ENCODE measurements around the gene ADAMTS16.

The ADAMTS16 gene

GRCh38 chr5:5306696-5307095 lies 166.6 kb downstream of the ADAMTS16 start:
- in situ Hi-C loops (cut with MboI; ENCODE audit: low sequenced_read_pairs) = no loop called here

DNA sequence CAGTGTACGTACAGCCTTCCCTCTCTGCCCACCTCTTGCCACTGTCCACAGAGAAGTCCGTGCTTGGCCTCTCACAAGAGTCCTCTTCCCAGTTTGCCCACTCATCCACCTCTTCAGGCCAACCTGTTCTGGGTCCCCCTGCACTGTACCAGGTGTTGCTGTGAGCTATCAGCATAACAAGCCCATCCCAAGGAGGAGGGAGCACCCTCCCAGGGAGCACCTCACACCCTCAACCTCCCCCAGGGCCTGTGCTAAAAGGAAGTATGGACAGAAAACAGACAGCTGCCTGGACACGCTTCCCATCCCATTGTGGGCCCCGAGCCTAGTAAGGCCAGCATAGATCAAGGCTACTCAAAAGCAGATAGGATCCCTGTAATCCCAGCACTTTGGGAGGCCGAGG lies 168.2 kb downstream of the ADAMTS16 start:
- in situ Hi-C loops (cut with MboI; ENCODE audit: low sequenced_read_pairs) = no loop called here

- in situ Hi-C loops (cut with MboI; ENCODE audit: low sequenced_read_pairs) = no loop called here
These were observed 169.5 kb downstream of the ADAMTS16 start for GRCh38 chr5:5309645-5310044.

DNA sequence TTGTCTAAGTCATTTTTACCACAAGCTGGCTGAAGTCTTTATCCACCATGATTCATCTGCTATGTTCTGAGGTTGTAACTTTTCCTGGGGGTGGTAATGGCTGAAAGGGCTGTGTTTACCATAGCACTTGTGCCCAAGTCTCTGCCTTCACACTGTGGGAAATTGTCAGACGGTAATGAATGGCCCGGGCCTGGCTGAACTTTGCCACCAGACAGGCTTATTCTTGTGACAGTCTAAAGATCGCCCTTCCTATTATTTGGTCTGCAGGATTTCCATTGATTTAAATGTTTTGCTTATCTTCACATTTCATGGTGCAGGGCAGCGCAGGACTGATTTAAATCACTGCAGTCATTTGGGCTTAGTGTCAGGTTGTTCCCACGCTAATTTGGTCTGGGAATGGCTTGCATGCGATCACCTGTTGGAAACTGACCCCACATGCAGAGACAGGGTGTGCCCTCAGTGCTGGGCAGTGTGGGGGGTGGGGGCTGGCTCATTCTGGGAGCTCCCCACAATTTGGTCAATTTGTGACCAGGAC lies 173.0 kb downstream of the ADAMTS16 start:
- in situ Hi-C loops (cut with MboI; ENCODE audit: low sequenced_read_pairs) = no loop called here

DNA sequence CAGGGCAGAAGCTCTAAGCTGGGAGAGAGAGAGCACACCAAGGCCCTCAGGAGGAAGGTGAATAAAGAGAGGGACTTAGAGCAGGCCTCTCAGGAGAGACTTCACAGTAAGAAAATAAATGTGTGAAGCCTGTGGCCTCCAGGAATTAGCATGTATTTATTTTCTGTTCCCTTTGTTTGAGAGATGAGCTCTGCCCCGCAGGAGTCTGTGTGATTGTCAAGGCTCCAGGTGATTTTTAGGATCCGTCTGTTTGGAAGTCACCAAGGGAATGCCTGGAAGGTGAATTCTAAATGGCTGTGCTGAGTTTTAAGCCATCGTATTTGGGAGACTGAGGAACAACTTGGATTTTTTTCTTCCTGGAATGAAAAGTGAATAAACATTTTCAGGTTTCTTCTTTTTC lies 174.0 kb downstream of the ADAMTS16 start:
- in situ Hi-C loops (cut with MboI; ENCODE audit: low sequenced_read_pairs) = no loop called here

- in situ Hi-C loops (cut with MboI; ENCODE audit: low sequenced_read_pairs) = no loop called here
These were observed 174.5 kb downstream of the ADAMTS16 start for GRCh38 chr5:5314626-5315025.

DNA sequence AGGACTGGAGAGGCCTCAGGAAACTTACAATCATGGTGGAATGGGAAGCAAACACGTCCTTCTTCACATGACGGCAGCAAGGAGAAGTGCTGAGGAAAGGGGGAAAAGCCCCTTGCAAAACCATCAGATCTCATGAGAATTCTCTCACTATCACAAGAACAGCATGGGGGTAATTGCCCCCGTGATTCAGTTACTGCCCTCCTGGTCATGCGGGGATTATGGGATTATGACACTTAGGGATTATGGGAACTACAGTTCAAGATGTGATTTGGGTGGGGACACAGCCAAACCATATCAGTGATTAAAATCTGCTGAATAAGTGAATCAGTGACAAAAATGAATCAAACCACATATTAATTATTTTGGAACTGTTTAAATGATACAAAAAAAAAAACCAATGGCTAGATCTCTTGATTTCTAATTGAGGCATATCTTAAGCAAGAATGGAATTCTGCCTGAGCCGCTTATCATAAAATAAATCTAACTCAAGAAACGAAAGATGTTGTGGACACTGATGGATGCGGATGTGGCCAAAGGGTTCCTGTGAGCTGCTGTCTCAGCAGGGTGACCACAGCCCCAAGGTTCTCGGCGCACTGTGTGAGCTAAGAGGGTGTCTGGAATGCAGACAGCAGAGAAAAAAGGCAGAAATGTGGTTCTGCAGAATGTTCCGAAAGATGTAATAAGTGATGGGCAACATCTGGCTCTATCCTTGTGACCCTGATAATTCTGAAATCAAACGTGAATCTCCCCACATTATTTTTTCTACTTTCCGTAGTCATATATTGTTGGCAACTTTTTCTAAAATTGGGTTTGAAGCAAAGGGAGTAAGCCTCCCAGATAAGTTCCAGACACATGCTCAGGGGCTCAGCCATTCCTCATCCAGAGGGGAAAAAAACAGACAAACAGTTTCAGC lies 175.2 kb downstream of the ADAMTS16 start:
- in situ Hi-C loops (cut with MboI; ENCODE audit: low sequenced_read_pairs) = no loop called here

GRCh38 chr5:5316334-5316733 lies 176.2 kb downstream of the ADAMTS16 start:
- in situ Hi-C loops (cut with MboI; ENCODE audit: low sequenced_read_pairs) = no loop called here

DNA sequence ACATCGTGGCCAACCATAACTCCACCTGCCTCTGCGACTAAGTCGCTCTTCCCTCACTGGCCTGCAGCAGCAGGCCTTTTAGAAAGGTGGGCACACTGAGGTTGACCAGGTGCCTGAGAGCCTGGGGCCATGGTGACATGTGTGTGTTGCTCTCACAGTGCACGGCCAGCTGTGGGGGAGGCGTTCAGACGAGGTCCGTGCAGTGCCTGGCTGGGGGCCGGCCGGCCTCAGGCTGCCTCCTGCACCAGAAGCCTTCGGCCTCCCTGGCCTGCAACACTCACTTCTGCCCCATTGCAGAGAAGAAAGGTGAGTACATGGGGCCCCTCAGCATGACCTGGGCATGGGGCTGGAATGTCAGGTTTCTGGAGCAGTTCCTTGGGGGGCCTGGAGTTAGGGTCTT lies 177.8 kb downstream of the ADAMTS16 start:
- in situ Hi-C loops (cut with MboI; ENCODE audit: low sequenced_read_pairs) = no loop called here

DNA sequence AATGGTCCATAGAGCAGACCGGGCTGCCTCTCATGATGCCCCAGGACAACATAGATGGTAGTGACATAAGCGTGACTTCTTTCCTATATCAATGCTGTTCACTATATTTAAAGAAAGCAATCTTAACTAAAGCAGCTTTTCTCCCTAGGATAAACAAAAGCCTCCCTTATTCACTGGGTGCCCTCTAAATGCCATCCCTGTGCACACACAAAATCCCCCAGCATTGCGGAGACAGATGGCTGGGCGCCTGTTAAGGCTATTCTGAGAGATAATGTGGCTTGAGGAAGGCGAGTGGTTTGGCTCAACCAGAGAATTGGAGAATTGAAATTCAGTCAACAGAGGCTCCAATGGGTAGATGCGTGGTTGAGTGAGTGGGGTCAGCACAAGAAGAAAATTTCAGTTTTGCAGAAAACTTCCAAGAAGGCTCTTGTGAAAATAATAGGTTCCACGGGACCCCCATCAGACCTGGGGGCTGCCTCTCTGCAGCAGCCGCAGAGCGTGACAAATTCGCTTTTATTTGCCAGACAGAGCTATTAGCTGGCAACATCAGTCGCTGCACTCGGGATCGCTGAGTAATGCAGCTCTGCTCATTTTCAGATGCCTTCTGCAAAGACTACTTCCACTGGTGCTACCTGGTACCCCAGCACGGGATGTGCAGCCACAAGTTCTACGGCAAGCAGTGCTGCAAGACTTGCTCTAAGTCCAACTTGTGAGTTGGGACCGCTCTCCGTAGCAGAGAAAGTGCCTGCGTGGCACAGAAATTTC lies 178.5 kb downstream of the ADAMTS16 start:
- in situ Hi-C loops (cut with MboI; ENCODE audit: low sequenced_read_pairs) = no loop called here

GRCh38 chr5:5320062-5320805 lies 180.1 kb downstream of the ADAMTS16 start:
- in situ Hi-C loops (cut with MboI; ENCODE audit: low sequenced_read_pairs) = no loop called here

DNA sequence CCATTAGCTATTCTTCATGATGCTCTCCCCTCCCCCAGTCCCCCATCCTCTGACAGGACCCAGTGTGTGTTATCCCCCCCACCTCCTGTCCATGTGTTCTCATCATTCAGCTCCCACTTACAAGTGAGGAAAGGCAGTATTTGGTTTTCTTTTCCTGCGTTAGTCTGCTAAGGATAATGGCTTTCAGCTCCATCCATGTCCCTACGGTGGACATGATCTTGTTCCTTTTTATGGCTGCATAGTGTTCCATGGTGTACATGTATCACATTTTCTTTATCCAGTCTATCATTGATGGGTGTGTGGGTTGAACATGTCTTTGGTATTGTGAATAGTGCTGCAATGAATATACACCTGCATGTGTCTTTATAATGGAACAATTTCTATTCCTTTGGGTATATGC lies 181.0 kb downstream of the ADAMTS16 start:
- in situ Hi-C loops (cut with MboI; ENCODE audit: low sequenced_read_pairs) = no loop called here

GRCh38 chr5:5323551-5323950 lies 183.4 kb downstream of the ADAMTS16 start:
- in situ Hi-C loops (cut with MboI; ENCODE audit: low sequenced_read_pairs) = no loop called here

GRCh38 chr5:5326115-5326758 lies 186.1 kb downstream of the ADAMTS16 start:
- in situ Hi-C loops (cut with MboI; ENCODE audit: low sequenced_read_pairs) = no loop called here

DNA sequence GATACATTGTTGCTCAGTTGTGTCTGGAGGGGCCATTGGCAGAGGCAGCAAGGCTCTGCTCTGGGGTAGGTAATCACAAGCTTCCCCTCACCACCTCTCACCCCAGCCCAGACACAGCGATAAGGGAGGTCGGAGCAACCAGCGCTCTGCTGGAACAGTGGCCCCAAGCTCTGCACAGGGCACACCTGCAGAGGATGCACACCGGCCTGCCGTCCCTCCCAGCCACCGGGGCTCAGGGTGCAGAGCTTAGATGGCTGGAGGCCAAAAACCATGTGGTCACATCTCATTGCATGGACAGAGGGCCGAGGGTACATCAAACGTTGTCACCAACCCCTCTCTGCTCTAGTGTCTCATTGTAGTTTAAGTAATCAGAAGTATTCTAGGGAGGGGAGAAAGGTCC lies 187.0 kb downstream of the ADAMTS16 start:
- in situ Hi-C loops (cut with MboI; ENCODE audit: low sequenced_read_pairs) = no loop called here

DNA sequence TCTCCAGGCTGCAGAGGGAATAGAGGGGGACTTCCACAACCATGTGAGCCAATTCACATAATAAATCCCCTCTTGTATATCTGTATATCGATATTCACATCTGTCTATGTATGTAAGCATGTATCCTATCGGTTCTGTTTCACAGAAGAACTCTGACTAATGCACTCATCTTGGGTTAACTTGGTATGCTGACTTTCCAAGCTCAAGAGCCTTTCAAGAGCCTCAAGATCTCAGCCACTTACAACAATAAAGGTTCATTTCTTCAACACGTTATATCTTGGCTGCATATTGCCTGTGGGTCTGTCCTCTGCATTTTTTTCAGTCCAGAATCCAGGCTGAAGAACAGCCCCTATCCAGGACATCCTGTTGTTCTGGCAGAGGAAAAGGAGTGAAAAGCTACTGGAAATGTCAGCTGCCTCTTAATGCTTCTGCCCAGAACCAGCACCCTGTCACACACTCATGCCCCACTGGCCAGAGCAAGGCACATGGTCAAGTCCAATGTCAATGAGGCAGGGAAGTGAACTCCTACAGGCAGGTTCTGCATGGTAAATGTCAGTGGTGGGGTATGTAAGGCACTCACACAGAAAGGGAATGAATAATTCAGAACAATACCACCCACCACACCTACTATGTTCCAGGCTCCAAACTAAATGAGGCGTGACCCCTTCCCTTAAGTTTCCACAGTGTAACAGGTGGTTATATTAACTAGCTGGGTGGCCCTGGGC lies 190.8 kb downstream of the ADAMTS16 start:
- in situ Hi-C loops (cut with MboI; ENCODE audit: low sequenced_read_pairs) = no loop called here

- in situ Hi-C loops (cut with MboI; ENCODE audit: low sequenced_read_pairs) = no loop called here
These were observed 191.7 kb downstream of the ADAMTS16 start for GRCh38 chr5:5331848-5332247.

DNA sequence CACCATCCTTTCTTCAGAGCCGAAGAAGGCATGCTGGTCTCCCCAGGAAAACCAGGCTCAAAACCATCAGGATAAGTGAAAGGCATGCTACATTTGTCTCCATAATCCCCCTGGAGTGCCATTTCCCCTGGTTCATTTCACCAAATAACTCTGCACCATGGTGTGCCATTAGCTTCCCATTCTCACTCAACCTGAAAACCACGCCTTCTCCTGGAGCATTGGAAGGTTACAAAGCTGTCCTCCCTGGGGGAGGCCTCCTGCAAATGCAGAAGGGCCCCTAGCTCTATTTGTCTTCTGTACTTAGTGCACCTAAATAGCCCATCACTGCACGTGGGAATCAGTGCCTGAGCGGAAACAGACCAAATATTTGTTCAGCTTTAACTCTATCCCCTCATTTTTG lies 192.2 kb downstream of the ADAMTS16 start:
- in situ Hi-C loops (cut with MboI; ENCODE audit: low sequenced_read_pairs) = no loop called here

GRCh38 chr5:5335107-5335506 lies 195.0 kb downstream of the ADAMTS16 start:
- in situ Hi-C loops (cut with MboI; ENCODE audit: low sequenced_read_pairs) = no loop called here

- in situ Hi-C loops (cut with MboI; ENCODE audit: low sequenced_read_pairs) = no loop called here
These were observed 195.7 kb downstream of the ADAMTS16 start for GRCh38 chr5:5335700-5336264.
